SK-N-SH (cell line): ENCODE results near the gene RANBP9. TPM values are rescaled to one million over a fixed set of nuclear protein-coding genes. Genes with fewer than 3 reads are reported as not detected.

Experiments used
- CTCF ChIA-PET: fragments of 300-600, 350-600 bp; formaldehyde crosslinking; extraction: SDS; loops from one replicate; lab custom pipeline; 2021; lab: Yijun Ruan, JAX
- POLR2A ChIA-PET: fragments of 350-600 bp; sonication (Branson Sonifier 250); formaldehyde crosslinking; extraction: SDS; loops from one replicate; lab custom pipeline; 2020; ENCODE audit warnings: antibody characterized with exemption, inconsistent platforms; lab: Yijun Ruan, JAX
- DNase-seq: peaks from one replicate; pipeline ENCODE4 v3.0.0; 2012
- H2AFZ ChIP-seq: fragments of 200-600 bp; sonication (generic); 2 replicates; pipeline ENCODE4 v1.8.1; 2016; ENCODE audit warnings: antibody characterized with exemption, mild to moderate bottlenecking, low read depth
- H3F3A ChIP-seq: fragments of 200-600 bp; sonication (generic); replicated peaks from 2 replicates; pipeline ENCODE3; 2016; ENCODE audit warnings: antibody characterized with exemption, mild to moderate bottlenecking; ENCODE audit not compliant: insufficient read depth
- H3K27ac ChIP-seq, 2 experiments: fragments of 200-500 bp in 1 of 2; fragments of 200-600 bp in 1 of 2; sonication (Bioruptor generic) in 1 of 2; sonication (generic), shearing (Covaris generic) in 1 of 2; 2 replicates each; pipeline versions ENCODE4 v1.5.1 to v1.6.1; 2014 to 2016; ENCODE audit warnings: low read depth in 2 of 2, inconsistent platforms in 1 of 2, low read length in 1 of 2, mild to moderate bottlenecking in 1 of 2, mixed read lengths in 1 of 2
- H3K27me3 ChIP-seq: fragments of 200-600 bp; sonication (generic), shearing (Covaris generic); 2 replicates; pipeline ENCODE4 v1.6.1; 2016; ENCODE audit warnings: mixed run types; ENCODE audit not compliant: insufficient read depth
- H3K36me3 ChIP-seq, 2 experiments: fragments of 200-500 bp in 1 of 2; fragments of 200-600 bp in 1 of 2; sonication (Bioruptor generic) in 1 of 2; sonication (generic) in 1 of 2; replicated peaks in 1 of 2; 2 replicates each; pipeline versions ENCODE3 to v1.5.1; 2014 to 2016; ENCODE audit warnings: low read length in 1 of 2, mild to moderate bottlenecking in 1 of 2; ENCODE audit not compliant: insufficient read depth in 2 of 2, control insufficient read depth in 1 of 2
- H3K4me1 ChIP-seq, 2 experiments: fragments of 200-500 bp in 1 of 2; fragments of 200-600 bp in 1 of 2; sonication (Bioruptor generic) in 1 of 2; sonication (generic), shearing (Covaris generic) in 1 of 2; 2 replicates each; pipeline versions ENCODE4 v1.5.1 to v1.6.1; 2014 to 2016; ENCODE audit warnings: low read depth in 1 of 2, low read length in 1 of 2, mixed run types in 1 of 2; ENCODE audit not compliant: insufficient read depth in 2 of 2, control insufficient read depth in 1 of 2
- H3K4me2 ChIP-seq: fragments of 200-600 bp; sonication (generic), shearing (Covaris generic); 2 replicates; pipeline ENCODE4 v1.6.1; 2017; ENCODE audit warnings: mixed run types
- H3K4me3 ChIP-seq, 2 experiments: fragments of 200-500 bp in 1 of 2; fragments of 200-600 bp in 1 of 2; sonication (Bioruptor generic) in 1 of 2; sonication (generic), shearing (Covaris generic) in 1 of 2; 2 replicates each; pipeline versions ENCODE4 v1.5.1 to v1.8.1; 2014 to 2016; ENCODE audit warnings: low read depth in 2 of 2, inconsistent platforms in 1 of 2, low read length in 1 of 2, mild to moderate bottlenecking in 1 of 2, mixed read lengths in 1 of 2, moderate library complexity in 1 of 2
- H3K79me2 ChIP-seq: fragments of 200-600 bp; sonication (generic); 2 replicates; pipeline ENCODE4 v1.8.1; 2017; ENCODE audit warnings: mild to moderate bottlenecking; ENCODE audit not compliant: insufficient read depth
- H3K9ac ChIP-seq: fragments of 200-600 bp; sonication (generic); 2 replicates; pipeline ENCODE4 v1.6.1; 2017; ENCODE audit warnings: mixed run types
- H3K9me2 ChIP-seq: fragments of 200-600 bp; sonication (generic); 2 replicates; pipeline ENCODE4 v1.6.1; 2017; ENCODE audit warnings: mixed run types
- H3K9me3 ChIP-seq: fragments of 200-600 bp; sonication (generic); 2 replicates; pipeline ENCODE4 v1.6.1; 2017; ENCODE audit warnings: mixed run types, mild to moderate bottlenecking, moderate library complexity
- H4K20me1 ChIP-seq: fragments of 200-600 bp; sonication (generic); 2 replicates; pipeline ENCODE4 v1.6.1; 2017; ENCODE audit warnings: mild to moderate bottlenecking, mixed run types; ENCODE audit not compliant: insufficient read depth
- CHD2 ChIP-seq: fragments of 150-350 bp; IDR thresholded peaks from 2 replicates; pipeline ENCODE4 v1.6.1; 2018; ENCODE audit warnings: low read length; ENCODE audit not compliant: partially characterized antibody
- CTCF ChIP-seq: fragments of 200-600 bp; sonication (generic); IDR thresholded peaks from 2 replicates; pipeline ENCODE4 v1.6.1; 2017; ENCODE audit warnings: antibody characterized with exemption, mild to moderate bottlenecking, moderate library complexity
- EP300 ChIP-seq, 2 experiments: IDR thresholded peaks; 2 replicates each; pipeline versions ENCODE4 v1.4.0 to v1.6.1; 2012; ENCODE audit warnings: borderline replicate concordance in 1 of 2, low read depth in 1 of 2, low read length in 1 of 2
- FOSL2 ChIP-seq: IDR thresholded peaks from 2 replicates; pipeline ENCODE4 v1.4.0; 2012; ENCODE audit warnings: low read depth, mild to moderate bottlenecking, moderate library complexity, borderline replicate concordance
- FOXM1 ChIP-seq: IDR thresholded peaks from 2 replicates; pipeline ENCODE4 v1.4.0; 2012; ENCODE audit warnings: low read depth, mild to moderate bottlenecking
- IRF3 ChIP-seq: fragments of 150-350 bp; IDR thresholded peaks from 2 replicates; pipeline ENCODE4 v1.6.1; 2016; ENCODE audit warnings: mild to moderate bottlenecking, low read depth, low read length
- JUND ChIP-seq: IDR thresholded peaks from 2 replicates; pipeline ENCODE4 v1.4.0; 2012
- MAX ChIP-seq: IDR thresholded peaks from 2 replicates; pipeline ENCODE4 v1.4.0; 2012; ENCODE audit warnings: low read depth
- NRF1 ChIP-seq: IDR thresholded peaks from 2 replicates; pipeline ENCODE4 v1.6.1; 2012; ENCODE audit warnings: low read depth, mild to moderate bottlenecking, low read length
- PBX3 ChIP-seq: IDR thresholded peaks from 2 replicates; pipeline ENCODE4; 2012
- RCOR1 ChIP-seq: fragments of 150-350 bp; IDR thresholded peaks from 2 replicates; pipeline ENCODE4 v1.6.1; 2017; ENCODE audit warnings: antibody characterized with exemption, low read length
- SIN3A ChIP-seq: IDR thresholded peaks from 2 replicates; pipeline ENCODE4 v1.6.1; 2012; ENCODE audit warnings: low read depth, mild to moderate bottlenecking, low read length, moderate library complexity, borderline replicate concordance
- TCF12 ChIP-seq: IDR thresholded peaks from 2 replicates; pipeline ENCODE4 v1.4.0; 2012
- TEAD4 ChIP-seq: IDR thresholded peaks from 2 replicates; pipeline ENCODE4 v1.4.0; 2012; ENCODE audit warnings: mild to moderate bottlenecking, borderline replicate concordance; ENCODE audit not compliant: insufficient read depth
- USF1 ChIP-seq: IDR thresholded peaks from 2 replicates; pipeline ENCODE4 v1.4.0; 2012; ENCODE audit warnings: low read depth, borderline replicate concordance
- USF2 ChIP-seq: fragments of 150-350 bp; IDR thresholded peaks from 2 replicates; pipeline ENCODE4 v1.6.1; 2017; ENCODE audit warnings: antibody characterized with exemption, low read length, low read depth, borderline replicate concordance
- WGBS: methylation state at CpG from one replicate; pipeline ENCODE4 v1.1.6; 2017; ENCODE audit warnings: low lambda C conversion rate; 5-methylcytosine and 5-hydroxymethylcytosine counted together
- polyA plus RNA-seq, 3 experiments: library from polyadenylated mRNA; depleted of rRNA; stranded (reverse); fragments of >200 nt; gene quantifications; 2 replicates each; pipeline ENCODE4 v1.2.3, GENCODE V29; 2012

RANBP9 gene
- polyA plus RNA-seq, 1 of the 3 experiments (the other 2 are of a cell fraction) = 20.4 TPM

GRCh38 chr6:13579911-13580310 lies 131.7 kb downstream of the RANBP9 start:
- H3K36me3 ChIP-seq = peaks cover 5 to 28% of the 10 kb centered on the region in 2 experiments
- H3K27me3 ChIP-seq = no peaks in the 10 kb centered on the region
- TF ChIP-seq FOSL2 (no peak), RCOR1 (no peak), EP300 (IDR thresholded peaks at IDR 0.05; ENCODE audit: borderline replicate concordance in 1 of 2, low read depth in 1 of 2, low read length in 1 of 2) (no peak), TEAD4 (no peak), FOXM1 (no peak), CHD2 (no peak), PBX3 (no peak), NRF1 (no peak), SIN3A (no peak)
- no peak overlapping the region for H3K4me3 ChIP-seq
- CTCF ChIA-PET = no interaction called here
- DNase-seq = no peak
- no peak overlapping the region for H3K4me2 ChIP-seq
- no peaks in the 10 kb centered on the region for H3K9me2 ChIP-seq
- H3K9ac ChIP-seq = no peak overlapping the region
- 0 out of 2 replicates have a peak, but pooled peaks cover 3% of the 10 kb centered on the region for H3K9me3 ChIP-seq
- no peak overlapping the region for H3K27ac ChIP-seq
- H3K4me1 ChIP-seq = no peaks in the 10 kb centered on the region; a peak in 1 of 4 replicates
- no peaks in the 10 kb centered on the region for H4K20me1 ChIP-seq
- H2AFZ ChIP-seq = no peak overlapping the region
- 67% methylated on average over 1 of the region's 1 CpG for WGBS
- POLR2A ChIA-PET = no interaction called here
- peaks cover 9% of the 10 kb centered on the region for H3F3A ChIP-seq
- H3K79me2 ChIP-seq = peaks cover 8% of the 10 kb centered on the region; the same call in 1 of the 2 replicates

GRCh38 chr6:13577926-13578325 lies 133.7 kb downstream of the RANBP9 start:
- Histone ChIP-seq H3K27ac (no peak overlapping the region), H3K9me3 (0 out of 2 replicates have a peak, but pooled peaks cover 3% of the 10 kb centered on the region), H3K27me3 (no peaks in the 10 kb centered on the region), H3K9me2 (no peaks in the 10 kb centered on the region), H4K20me1 (no peaks in the 10 kb centered on the region), H3K4me1 (peaks cover 0 to 7% of the 10 kb centered on the region in 2 experiments; a peak in 2 of 4 replicates), H3K9ac (no peak overlapping the region), H3K79me2 (peaks cover 8% of the 10 kb centered on the region; the same call in 1 of the 2 replicates), H3K4me2 (no peak overlapping the region), H3K36me3 (peaks cover 5 to 19% of the 10 kb centered on the region in 2 experiments), H3K4me3 (no peak overlapping the region), H3F3A (peaks cover 11% of the 10 kb centered on the region), H2AFZ (no peak overlapping the region)
- ChIA-PET POLR2A (no interaction called here), CTCF (no interaction called here)
- TF ChIP-seq IRF3 = no peak
- no peak for TF ChIP-seq USF1
- no peak for TF ChIP-seq TCF12
- TF ChIP-seq JUND = no peak
- TF ChIP-seq USF2 = no peak
- no peak for TF ChIP-seq CHD2
- TF ChIP-seq CTCF = no peak
- TF ChIP-seq MAX = no peak
- no peak for DNase-seq
- WGBS = 89% methylated on average over 3 of the region's 3 CpGs
